ENCODE measurements around the gene TLE7.

- no peak for TF ChIP-seq POLR2A (IDR thresholded peaks at IDR 0.05)
- TF ChIP-seq CTCF (IDR thresholded peaks at IDR 0.05) = no peak
These were observed 33.0 kb upstream of the TLE7 start for GRCh38 chr16:71474864-71475263.
